GM20431 (cell line): Measurements from ENCODE around the gene LDLRAD3.

Experiments
- in situ Hi-C: fragments of 300-500 bp; cut with MseI, MboI; formaldehyde crosslinking; loops from one replicate; pipeline ENCODE4 v1.15.0; 2020; ENCODE audit warnings: low sequenced_read_pairs; ENCODE audit not compliant: unreplicated experiment

The LDLRAD3 gene

GRCh38 chr11:36278531-36279282, 334.8 kb downstream of the LDLRAD3 start:
- in situ Hi-C loops, result no loop called here

- in situ Hi-C loops, result no loop called here
Measured at GRCh38 chr11:36280531-36280930, 336.7 kb downstream of the LDLRAD3 start.
